Neuronal stem cell (in vitro differentiated cells): ENCODE data around the gene WFIKKN1.

ENCODE experiments used
- DNase-seq: peaks from one replicate; pipeline ENCODE4 v3.0.0-alpha.2; 2013; ENCODE audit warnings: low spot score
- H2AFZ ChIP-seq: one replicate; pipeline ENCODE4 v1.6.1; 2013; ENCODE audit warnings: mild to moderate bottlenecking, low read length, inconsistent platforms
- H2AK5ac ChIP-seq: 2 replicates; pipeline ENCODE4 v1.6.1; 2013; ENCODE audit warnings: low read depth, mild to moderate bottlenecking, inconsistent platforms, low read length, moderate library complexity, mixed read lengths
- H2BK120ac ChIP-seq: 2 replicates; pipeline ENCODE4 v1.6.1; 2013; ENCODE audit warnings: low read depth, mild to moderate bottlenecking, inconsistent platforms, low read length, moderate library complexity, mixed read lengths
- H2BK12ac ChIP-seq: one replicate; pipeline ENCODE4 v1.6.1; 2013; ENCODE audit warnings: low read length, inconsistent platforms
- H2BK15ac ChIP-seq: 2 replicates; pipeline ENCODE4 v1.6.1; 2013; ENCODE audit warnings: mild to moderate bottlenecking, low read length, inconsistent platforms, mixed read lengths
- H2BK5ac ChIP-seq: one replicate; pipeline ENCODE4 v1.6.1; 2013; ENCODE audit warnings: inconsistent platforms, mild to moderate bottlenecking, low read length, moderate library complexity
- H3K14ac ChIP-seq: one replicate; pipeline ENCODE4 v1.6.1; 2013; ENCODE audit warnings: low read length, inconsistent platforms
- H3K18ac ChIP-seq: 2 replicates; pipeline ENCODE4 v1.6.1; 2013; ENCODE audit warnings: low read length, inconsistent platforms
- H3K23ac ChIP-seq: 2 replicates; pipeline ENCODE4 v1.6.1; 2013; ENCODE audit warnings: low read depth, mild to moderate bottlenecking, mixed read lengths, low read length, inconsistent platforms; ENCODE audit not compliant: poor library complexity
- H3K27ac ChIP-seq: replicated peaks from 3 replicates; pipeline ENCODE4 v1.5.1; 2013; ENCODE audit warnings: low read length, inconsistent platforms
- H3K27me3 ChIP-seq, 3 experiments: 2 replicates each; pipeline ENCODE4 v1.6.1; 2013; ENCODE audit warnings: low read length in 3 of 3, mild to moderate bottlenecking in 2 of 3, inconsistent platforms in 1 of 3, low read depth in 1 of 3, mixed read lengths in 1 of 3, moderate library complexity in 1 of 3; ENCODE audit not compliant: control insufficient read depth in 3 of 3, insufficient read depth in 3 of 3
- H3K36me3 ChIP-seq, 2 donors: replicated peaks in 1 of 2; 2 replicates each; pipeline ENCODE4 v1.6.1; 2013; ENCODE audit warnings: low read length in 2 of 2; ENCODE audit not compliant: control insufficient read depth in 2 of 2, insufficient read depth in 2 of 2
- H3K4ac ChIP-seq: 2 replicates; pipeline ENCODE4 v1.6.1; 2013; ENCODE audit warnings: inconsistent platforms, mild to moderate bottlenecking, low read length, moderate library complexity
- H3K4me1 ChIP-seq, 2 donors: 1 replicate in 1 of 2; 2 replicates in 1 of 2; pipeline ENCODE4 v1.6.1; 2013; ENCODE audit warnings: low read length in 2 of 2, low read depth in 1 of 2; ENCODE audit not compliant: control insufficient read depth in 2 of 2, insufficient read depth in 1 of 2
- H3K4me2 ChIP-seq: one replicate; pipeline ENCODE4 v1.6.1; 2013; ENCODE audit warnings: mild to moderate bottlenecking, low read length, inconsistent platforms; ENCODE audit not compliant: insufficient read depth, poor library complexity, severe bottlenecking
- H3K4me3 ChIP-seq, 2 donors: 2 replicates each; pipeline ENCODE4 v1.5.1; 2013; ENCODE audit warnings: low read length in 2 of 2, mild to moderate bottlenecking in 2 of 2, inconsistent platforms in 1 of 2, moderate library complexity in 1 of 2
- H3K79me1 ChIP-seq: one replicate; pipeline ENCODE4 v1.6.1; 2013; ENCODE audit warnings: low read depth, mild to moderate bottlenecking, inconsistent platforms, low read length, moderate library complexity
- H3K9ac ChIP-seq: one replicate; pipeline ENCODE4 v1.6.1; 2013; ENCODE audit warnings: mild to moderate bottlenecking, low read depth, low read length, inconsistent platforms; ENCODE audit not compliant: poor library complexity
- H3K9me3 ChIP-seq, 2 donors: replicated peaks in 1 of 2; 2 replicates each; pipeline versions ENCODE3 to v1.6.1; 2013; ENCODE audit warnings: low read length in 2 of 2, mild to moderate bottlenecking in 2 of 2, inconsistent platforms in 1 of 2, low read depth in 1 of 2, mixed read lengths in 1 of 2, moderate library complexity in 1 of 2; ENCODE audit not compliant: control insufficient read depth in 2 of 2, insufficient read depth in 1 of 2
- H4K8ac ChIP-seq: one replicate; pipeline ENCODE4 v1.6.1; 2013; ENCODE audit warnings: low read depth, mild to moderate bottlenecking, inconsistent platforms, low read length, moderate library complexity
- H4K91ac ChIP-seq: one replicate; pipeline ENCODE4 v1.6.1; 2013; ENCODE audit warnings: low read length, low read depth, mild to moderate bottlenecking, inconsistent platforms; ENCODE audit not compliant: poor library complexity
- WGBS, 2 donors: extraction: QIAGEN DNeasy Blood & Tissue Kit; methylation state at CpG; one replicate each; pipeline ENCODE4 v1.1.7; 2013; ENCODE audit warnings: missing lambda C conversion rate in 2 of 2, mixed read lengths in 1 of 2; ENCODE audit not compliant: insufficient read length in 2 of 2, insufficient replicate concordance in 1 of 2; ENCODE audit errors: extremely low coverage in 2 of 2; 5-methylcytosine and 5-hydroxymethylcytosine counted together

WFIKKN1 gene

GRCh38 chr16:682493-683395 is 52.0 kb downstream of the WFIKKN1 start:
- Histone ChIP-seq H4K8ac (no peak overlapping the region), H3K27me3 (no peaks in the 10 kb centered on the region), H3K18ac (no peak overlapping the region), H2BK5ac (peak overlapping the region; percentile 88), H2BK15ac (no peak overlapping the region), H3K14ac (no peak overlapping the region), H3K27ac (no peak overlapping the region), H2BK12ac (no peak overlapping the region), H3K79me1 (peaks cover 31% of the 10 kb centered on the region), H3K36me3 (peaks cover 41 to 62% of the 10 kb centered on the region in 2 donors), H3K23ac (peak overlapping the region; percentile 99), H2AFZ (no peak overlapping the region), H3K4me2 (peak overlapping the region; percentile 89), H3K4me1 (peaks cover 7 to 21% of the 10 kb centered on the region in 2 donors), H2AK5ac (peak overlapping the region; percentile 28), H3K9me3 (peaks cover 0 to 2% of the 10 kb centered on the region in 2 donors), H3K9ac (peak overlapping the region; percentile 77), H4K91ac (no peak overlapping the region), H3K4me3 (peak overlapping the region; percentile 8 to 50), H3K4ac (no peak overlapping the region), H2BK120ac (no peak overlapping the region)
- DNase-seq = no peak
- no CpG with 5 or more reads among the region's 36 CpGs for WGBS, 2 donors

DNA sequence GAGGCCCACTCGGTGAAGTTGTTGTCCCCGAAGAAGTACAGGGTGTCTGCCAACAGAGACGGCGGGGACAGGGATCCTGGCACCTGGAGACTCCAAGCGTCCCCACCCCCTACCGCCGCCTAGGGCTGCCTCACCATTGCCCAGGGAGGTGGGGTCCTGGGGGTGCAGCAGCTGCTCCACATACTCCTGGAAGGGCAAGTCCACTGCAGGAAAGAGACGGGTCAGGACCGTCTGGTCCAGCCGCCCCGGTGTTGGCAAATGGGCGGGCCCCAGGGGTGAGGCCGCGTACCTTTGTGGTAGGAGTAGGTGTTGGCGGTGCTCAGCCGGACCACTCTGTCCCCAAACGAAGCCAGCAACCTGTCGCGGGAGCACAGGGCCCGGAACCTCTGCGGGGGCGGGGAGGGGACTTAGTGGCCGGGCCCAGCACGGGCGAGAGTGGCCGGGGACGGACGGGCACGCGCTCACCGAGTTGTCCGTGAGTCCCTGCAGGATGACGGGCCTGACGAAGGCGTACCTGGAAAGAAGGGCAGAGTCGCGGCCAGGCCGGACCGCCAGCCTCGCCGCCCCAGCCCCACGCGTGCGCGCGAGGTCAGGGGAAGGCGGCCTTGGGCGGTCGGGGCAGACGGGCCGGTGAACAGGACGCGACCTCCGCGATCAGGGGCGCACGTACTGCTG is 52.7 kb downstream of the WFIKKN1 start:
- no CpG with 5 or more reads among the region's 57 CpGs for WGBS, 2 donors
- H3K18ac ChIP-seq = peak overlapping the region; percentile 91
- H4K91ac ChIP-seq = peak overlapping the region; percentile 85
- no peaks in the 10 kb centered on the region for H3K27me3 ChIP-seq
- H3K9ac ChIP-seq = peak overlapping the region; percentile 100
- H3K4me2 ChIP-seq = peak overlapping the region; percentile 89
- H3K23ac ChIP-seq = peak overlapping the region; percentile 99
- peaks cover 36% of the 10 kb centered on the region for H3K79me1 ChIP-seq
- H2AFZ ChIP-seq = no peak overlapping the region
- no peak for DNase-seq
- no peak overlapping the region for H3K27ac ChIP-seq
- H3K14ac ChIP-seq = peak overlapping the region; percentile 71
- peaks cover 7 to 21% of the 10 kb centered on the region in 2 donors for H3K4me1 ChIP-seq
- peak overlapping the region; percentile 98 for H3K4ac ChIP-seq
- peak overlapping the region; percentile 65 for H4K8ac ChIP-seq
- H3K9me3 ChIP-seq = peaks cover 0 to 2% of the 10 kb centered on the region in 2 donors
- H3K4me3 ChIP-seq = peak overlapping the region; percentile 50 to 94
- H2BK15ac ChIP-seq = peak overlapping the region; percentile 67
- peak overlapping the region; percentile 88 for H2BK5ac ChIP-seq
- H3K36me3 ChIP-seq = peaks cover 43 to 66% of the 10 kb centered on the region in 2 donors
- peak overlapping the region; percentile 99 for H2AK5ac ChIP-seq
- H2BK120ac ChIP-seq = no peak overlapping the region
- H2BK12ac ChIP-seq = peak overlapping the region; percentile 73
